ENCODE measurements around the gene TMIGD2.

DNA sequence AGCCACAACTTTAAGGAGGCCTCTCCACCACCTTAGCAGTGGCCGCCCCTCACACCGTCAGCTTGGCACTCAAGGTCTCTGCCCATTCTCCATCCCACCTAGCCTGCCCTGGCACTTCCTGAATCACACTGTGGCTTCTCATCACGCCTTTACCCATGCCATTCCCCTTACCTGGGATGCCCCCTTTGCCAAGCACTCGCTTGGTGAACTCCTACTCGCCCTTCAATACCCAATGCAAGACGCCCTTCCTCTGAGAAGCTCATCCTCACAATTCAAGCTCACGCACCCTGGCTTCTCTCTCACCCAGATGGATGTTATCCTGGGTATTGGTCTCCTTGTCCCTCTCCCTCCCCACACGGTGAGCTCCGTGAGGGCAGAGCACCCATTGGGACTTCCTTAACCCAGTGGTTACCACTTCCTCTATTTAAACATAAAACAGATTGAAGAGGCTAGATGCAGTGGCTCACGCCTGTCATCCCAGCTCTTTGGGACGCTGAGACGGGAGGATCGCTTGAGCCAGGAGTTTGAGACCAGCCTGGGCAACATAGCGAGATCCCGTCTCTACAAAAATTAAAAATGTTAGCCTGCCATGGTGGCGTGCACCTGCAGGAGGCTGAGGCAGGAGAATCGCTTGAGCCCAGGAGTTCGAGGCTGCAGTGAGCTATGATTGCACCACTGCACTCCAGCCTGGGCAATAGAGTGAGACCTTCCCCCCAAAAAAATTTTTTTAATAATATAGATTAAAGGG lies 35.8 kb downstream of the TMIGD2 start:
- TF ChIP-seq TARDBP (IDR thresholded peaks at IDR 0.05) (no peak), BHLHE40 (IDR thresholded peaks at IDR 0.05; ENCODE audit: borderline replicate concordance) (no peak), SUZ12 (IDR thresholded peaks at IDR 0.05) (no peak), CTBP1 (IDR thresholded peaks at IDR 0.05; ENCODE audit: borderline replicate concordance) (no peak), ZNF384 (IDR thresholded peaks at IDR 0.05) (no peak), ELF4 (IDR thresholded peaks at IDR 0.05) (no peak), NFRKB (IDR thresholded peaks at IDR 0.05) (no peak), FOXK2 (IDR thresholded peaks at IDR 0.05) (no peak), FOXA1 (IDR thresholded peaks at IDR 0.05) (no peak), LEF1 (IDR thresholded peaks at IDR 0.05; ENCODE audit: borderline replicate concordance) (no peak)
